ENCODE results near the gene CORO2A. TPM values are rescaled to one million over a fixed set of nuclear protein-coding genes. Genes with fewer than 3 reads are reported as not detected.
"Not testable (repeated sequence)": the region's sequence is repeated elsewhere in the genome, so short reads cannot be mapped to it uniquely, and the experiment has no call there.

CORO2A gene
- total RNA-seq, 1 donor from 2014 or later = 1.4 TPM

DNA sequence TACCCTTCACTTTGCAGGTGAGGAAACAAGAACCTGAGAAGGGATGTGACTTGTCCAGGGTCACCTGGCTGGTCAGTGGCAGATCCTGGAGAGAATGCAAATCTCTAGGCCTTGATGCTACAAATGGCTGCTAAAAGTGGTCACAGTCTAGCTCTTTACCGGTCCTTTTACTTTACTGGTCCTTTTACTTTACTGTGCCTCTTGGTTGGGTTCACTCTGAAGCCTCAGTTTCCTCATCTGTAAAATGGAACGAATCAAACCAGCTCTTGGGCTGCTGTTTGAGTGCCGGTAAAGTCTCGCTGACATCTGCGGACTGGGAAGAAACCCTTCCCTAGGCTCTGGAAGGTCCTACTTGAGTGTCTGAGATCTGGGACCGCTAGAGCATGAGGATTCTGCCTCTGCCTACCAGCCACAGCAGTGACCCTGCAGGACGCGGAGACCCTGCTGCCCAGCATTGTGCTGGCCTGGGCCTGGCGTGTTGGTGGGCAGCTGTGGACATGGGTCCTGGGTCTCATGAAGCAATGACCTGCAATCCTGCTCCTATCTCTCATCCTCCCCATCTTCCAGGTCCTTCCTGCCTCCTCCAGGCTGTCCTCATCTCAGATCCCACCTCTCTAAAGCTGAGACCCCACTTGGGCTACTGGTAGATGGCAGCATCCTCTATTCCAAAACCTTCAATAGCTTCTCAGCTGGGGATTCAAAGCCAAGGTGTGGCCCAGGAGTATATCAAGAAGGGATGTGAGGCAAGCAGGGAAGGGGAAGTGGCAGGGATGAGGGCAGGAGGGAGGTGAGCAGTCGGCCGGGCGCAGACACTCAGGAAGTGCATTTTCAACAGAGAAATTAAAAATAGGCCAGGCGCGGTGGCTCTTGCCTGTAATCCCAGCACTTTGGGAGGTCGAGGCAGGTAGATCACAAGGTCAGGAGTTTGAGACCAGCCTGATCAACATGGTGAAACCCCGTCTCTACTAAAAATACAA, 13.3 kb downstream of the CORO2A start:
- Mint-ChIP-seq H3K36me3 (ENCODE audit: low read depth) (no peaks in the 10 kb centered on the region), H3K4me3 (no peak overlapping the region), H3K27me3 (no peaks in the 10 kb centered on the region), H3K9me3 (no peaks in the 10 kb centered on the region), H3K27ac (no peak overlapping the region), H3K4me1 (no peaks in the 10 kb centered on the region)
- intact Hi-C loops (cut with micrococcal nuclease) = no loop called here
- DNase-seq = no peak

DNA sequence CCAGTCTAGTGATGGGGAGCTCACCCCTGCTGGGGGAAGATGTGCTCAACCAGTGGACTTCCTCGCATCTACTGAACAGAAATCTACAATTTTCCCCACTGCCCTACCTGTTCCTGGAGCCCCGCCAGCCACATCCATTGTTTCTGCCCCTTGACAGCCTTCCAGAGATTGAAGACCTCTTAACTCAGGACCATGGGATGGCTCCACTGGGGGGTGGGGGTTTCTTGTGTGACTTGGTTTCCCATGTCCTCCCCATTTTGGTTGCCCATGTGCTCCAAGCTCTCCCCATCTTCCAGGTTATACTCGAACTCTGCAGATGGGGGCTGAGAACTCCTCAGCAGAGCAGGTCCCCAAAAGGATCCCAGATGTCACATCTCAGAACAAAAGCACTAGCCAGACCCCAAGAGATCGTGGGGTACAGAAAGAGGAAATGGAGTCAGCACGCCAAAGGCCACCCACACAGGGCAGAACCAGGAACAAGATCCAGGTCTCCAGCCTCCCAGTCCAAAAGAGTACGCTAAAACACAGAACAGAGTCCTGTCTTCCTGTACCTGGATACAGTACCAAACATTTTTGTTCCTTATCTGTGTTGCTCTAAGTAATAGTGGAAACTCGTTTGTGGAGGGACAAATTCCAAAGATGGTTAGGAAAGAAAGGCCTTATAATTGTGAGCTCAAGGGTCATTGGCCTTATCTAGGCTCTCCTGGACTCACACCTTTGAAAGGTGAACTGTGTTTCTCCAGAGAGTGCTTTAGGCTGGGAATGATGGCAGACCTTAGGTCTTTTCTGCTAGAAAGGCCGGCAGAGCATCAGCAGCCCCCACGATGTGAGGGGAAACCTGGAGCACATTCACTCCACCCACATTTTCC, 15.8 kb downstream of the CORO2A start:
- H3K36me3 Mint-ChIP-seq (ENCODE audit: low read depth) = no peaks in the 10 kb centered on the region
- no peak for DNase-seq
- H3K27me3 Mint-ChIP-seq = no peaks in the 10 kb centered on the region
- no peaks in the 10 kb centered on the region for H3K4me1 Mint-ChIP-seq
- H3K4me3 Mint-ChIP-seq = no peak overlapping the region
- H3K9me3 Mint-ChIP-seq = no peaks in the 10 kb centered on the region
- H3K27ac Mint-ChIP-seq = no peak overlapping the region
- intact Hi-C loops (cut with micrococcal nuclease) = no loop called here

DNA sequence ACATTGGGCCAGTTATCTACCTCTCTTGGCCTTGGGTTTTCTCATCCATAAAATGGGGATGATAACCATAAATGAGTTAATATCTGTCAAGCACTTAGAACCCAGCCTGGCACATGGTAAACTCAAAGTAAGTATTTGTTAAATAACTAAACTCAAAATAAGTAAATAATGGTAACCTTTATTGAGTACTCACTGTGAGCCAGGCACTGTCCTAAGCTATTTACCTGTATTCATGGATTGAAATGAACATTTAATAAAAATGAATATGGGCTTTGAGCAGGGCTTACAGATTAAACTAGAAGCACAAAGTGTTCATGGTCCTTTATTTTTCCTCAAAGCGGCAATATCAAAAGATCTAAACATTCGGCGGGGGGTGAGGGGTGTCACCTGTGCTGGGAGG, 16.7 kb downstream of the CORO2A start:
- H3K36me3 Mint-ChIP-seq (ENCODE audit: low read depth) = no peaks in the 10 kb centered on the region
- no peaks in the 10 kb centered on the region for H3K27me3 Mint-ChIP-seq
- H3K27ac Mint-ChIP-seq = no peak overlapping the region
- DNase-seq = no peak
- no peaks in the 10 kb centered on the region for H3K4me1 Mint-ChIP-seq
- no peaks in the 10 kb centered on the region for H3K9me3 Mint-ChIP-seq
- intact Hi-C loops (cut with micrococcal nuclease) = no loop called here
- no peak overlapping the region for H3K4me3 Mint-ChIP-seq

DNA sequence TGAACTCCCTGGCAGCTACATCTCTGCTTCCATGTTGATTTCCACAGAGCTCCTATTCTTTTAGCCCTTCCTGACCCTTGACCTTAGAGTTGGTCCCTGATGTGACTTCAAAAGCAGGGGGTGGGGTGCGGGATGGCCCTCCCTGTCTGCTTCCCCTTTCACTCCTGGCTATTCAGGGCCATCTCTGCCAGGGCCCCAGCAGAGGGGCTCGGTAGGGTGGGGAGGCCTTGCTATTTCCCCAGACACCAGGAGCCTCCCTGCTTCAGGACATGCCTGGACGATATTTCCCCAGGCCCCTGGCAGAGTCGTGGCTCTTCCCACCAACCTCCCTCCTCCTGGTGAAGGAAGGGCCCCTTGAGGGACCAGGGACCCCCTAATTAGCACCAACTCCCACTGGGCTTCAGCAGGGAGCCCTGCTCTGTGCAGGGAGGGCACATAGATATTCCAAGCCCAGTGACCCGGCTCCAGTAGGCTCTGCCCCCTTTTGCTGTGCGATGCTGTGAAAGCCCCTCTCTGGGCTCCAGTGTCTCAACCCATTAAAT, 17.3 kb downstream of the CORO2A start:
- intact Hi-C loops (cut with micrococcal nuclease) = no loop called here
- no peak overlapping the region for H3K4me3 Mint-ChIP-seq
- H3K9me3 Mint-ChIP-seq = no peaks in the 10 kb centered on the region
- peaks cover under 1% of the 10 kb centered on the region for H3K4me1 Mint-ChIP-seq
- DNase-seq = no peak
- no peak overlapping the region for H3K27ac Mint-ChIP-seq
- no peaks in the 10 kb centered on the region for H3K36me3 Mint-ChIP-seq (ENCODE audit: low read depth)
- H3K27me3 Mint-ChIP-seq = no peaks in the 10 kb centered on the region

DNA sequence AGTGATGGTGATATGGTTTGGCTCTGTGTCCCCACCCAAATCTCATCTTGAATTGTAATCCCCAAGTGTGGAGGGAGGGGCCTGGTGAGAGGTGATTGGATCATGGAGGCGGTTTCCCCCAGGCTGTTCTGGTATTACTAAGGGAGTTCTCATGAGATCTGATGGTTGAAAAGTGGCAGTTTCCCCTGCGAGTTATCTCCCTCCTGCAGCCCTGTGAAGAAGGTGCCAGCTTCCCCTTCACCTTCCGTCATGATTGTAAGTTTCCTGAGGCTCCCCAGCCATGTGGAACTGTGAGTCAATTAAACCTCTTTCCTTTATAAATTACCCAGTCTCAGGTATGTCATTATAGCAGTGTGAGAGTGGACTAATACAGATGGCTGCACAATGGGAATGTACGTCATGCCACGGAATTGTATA, 17.9 kb downstream of the CORO2A start:
- H3K27me3 Mint-ChIP-seq; intact Hi-C loops (cut with micrococcal nuclease); H3K9me3 Mint-ChIP-seq; H3K36me3 Mint-ChIP-seq (ENCODE audit: low read depth); H3K4me3 Mint-ChIP-seq; H3K4me1 Mint-ChIP-seq; H3K27ac Mint-ChIP-seq; DNase-seq: not testable (repeated sequence)

DNA sequence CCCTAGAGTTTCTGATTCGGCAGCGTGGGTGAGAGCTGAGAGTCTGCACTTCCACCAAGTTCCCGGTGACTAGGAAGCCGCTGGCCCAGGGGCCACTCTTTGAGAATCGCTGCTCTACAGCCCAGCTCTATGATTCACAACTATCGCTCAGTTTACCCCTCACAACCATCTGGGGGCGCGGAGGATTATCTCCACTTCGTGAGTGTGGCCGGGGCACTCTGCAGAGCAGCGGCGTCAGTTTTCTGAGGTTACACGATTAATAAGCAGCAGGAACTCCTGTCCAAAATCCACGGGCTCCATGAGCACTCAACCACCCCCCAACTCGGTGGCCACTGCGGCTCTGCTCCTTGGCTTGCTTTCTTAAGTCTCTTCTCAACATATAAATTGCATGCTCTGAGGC, 19.3 kb downstream of the CORO2A start:
- no peak overlapping the region for H3K27ac Mint-ChIP-seq
- no peaks in the 10 kb centered on the region for H3K36me3 Mint-ChIP-seq (ENCODE audit: low read depth)
- no peaks in the 10 kb centered on the region for H3K27me3 Mint-ChIP-seq
- no peak for DNase-seq
- H3K4me1 Mint-ChIP-seq = peaks cover 12% of the 10 kb centered on the region
- no peaks in the 10 kb centered on the region for H3K9me3 Mint-ChIP-seq
- no peak overlapping the region for H3K4me3 Mint-ChIP-seq
- intact Hi-C loops (cut with micrococcal nuclease) = no loop called here

DNA sequence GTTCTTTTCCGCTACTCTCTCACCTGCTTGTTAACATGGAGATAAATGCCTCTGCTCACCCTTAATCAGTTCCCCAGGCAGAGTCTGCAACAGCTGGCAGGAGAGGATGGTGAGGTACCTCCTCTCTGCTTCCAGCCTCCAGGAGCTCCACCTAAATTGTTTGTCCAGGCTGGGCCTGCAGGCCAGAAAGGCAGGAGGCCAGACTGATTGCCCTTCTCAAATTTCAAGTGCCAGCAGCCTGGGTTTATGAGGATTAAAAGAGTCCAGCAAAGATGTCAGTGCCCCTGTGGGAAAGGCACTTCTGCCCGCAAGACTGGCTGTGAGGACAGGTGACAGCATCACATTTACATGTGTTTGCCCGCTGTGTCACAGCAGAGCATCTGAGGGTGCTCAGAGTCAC, 19.8 kb downstream of the CORO2A start:
- H3K4me3 Mint-ChIP-seq = no peak overlapping the region
- H3K4me1 Mint-ChIP-seq = peaks cover 12% of the 10 kb centered on the region
- no peaks in the 10 kb centered on the region for H3K27me3 Mint-ChIP-seq
- no peaks in the 10 kb centered on the region for H3K36me3 Mint-ChIP-seq (ENCODE audit: low read depth)
- H3K27ac Mint-ChIP-seq = no peak overlapping the region
- DNase-seq = no peak
- intact Hi-C loops (cut with micrococcal nuclease) = no loop called here
- no peaks in the 10 kb centered on the region for H3K9me3 Mint-ChIP-seq

DNA sequence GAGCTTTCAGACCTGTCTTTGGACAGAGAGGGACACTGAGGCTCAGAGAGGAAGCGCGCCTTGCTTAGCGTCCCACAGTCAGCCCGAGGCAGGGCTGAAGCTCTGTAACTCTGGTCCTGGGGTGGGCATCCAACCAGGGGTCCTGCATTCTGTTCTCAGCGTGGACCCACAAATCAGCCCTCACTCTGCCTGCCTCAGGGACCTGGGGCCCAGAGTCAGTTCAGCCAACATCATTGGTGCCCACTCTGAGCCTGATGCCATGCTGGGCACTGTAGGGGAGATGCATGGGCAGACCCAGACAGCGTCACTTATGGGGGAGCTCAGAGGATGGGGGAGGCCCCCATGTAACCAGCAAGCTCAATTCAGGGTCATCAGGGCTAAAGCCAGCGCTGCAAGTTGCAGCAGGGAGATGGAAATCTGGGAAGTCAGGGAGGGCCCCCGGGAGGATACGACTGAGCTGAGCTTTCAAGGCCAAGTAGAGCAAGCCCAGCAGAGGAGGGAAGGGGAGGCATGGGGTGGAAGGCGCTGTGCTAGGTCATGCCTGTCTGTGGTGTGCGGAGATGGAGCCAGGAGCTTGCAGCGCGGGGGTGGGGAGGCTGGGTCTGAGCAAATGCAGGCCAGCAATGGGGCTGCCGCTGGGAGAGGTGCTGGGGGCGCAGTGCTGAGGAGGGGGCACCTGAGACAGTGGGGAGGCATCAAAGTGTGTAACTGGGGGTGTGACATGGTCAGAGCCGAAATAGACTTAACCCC, 21.1 kb downstream of the CORO2A start:
- intact Hi-C loops (cut with micrococcal nuclease) = no loop called here
- Mint-ChIP-seq H3K9me3 (no peaks in the 10 kb centered on the region), H3K4me3 (no peak overlapping the region), H3K4me1 (peaks cover 12% of the 10 kb centered on the region), H3K27me3 (no peaks in the 10 kb centered on the region), H3K27ac (no peak overlapping the region), H3K36me3 (ENCODE audit: low read depth) (no peaks in the 10 kb centered on the region)
- DNase-seq = no peak

DNA sequence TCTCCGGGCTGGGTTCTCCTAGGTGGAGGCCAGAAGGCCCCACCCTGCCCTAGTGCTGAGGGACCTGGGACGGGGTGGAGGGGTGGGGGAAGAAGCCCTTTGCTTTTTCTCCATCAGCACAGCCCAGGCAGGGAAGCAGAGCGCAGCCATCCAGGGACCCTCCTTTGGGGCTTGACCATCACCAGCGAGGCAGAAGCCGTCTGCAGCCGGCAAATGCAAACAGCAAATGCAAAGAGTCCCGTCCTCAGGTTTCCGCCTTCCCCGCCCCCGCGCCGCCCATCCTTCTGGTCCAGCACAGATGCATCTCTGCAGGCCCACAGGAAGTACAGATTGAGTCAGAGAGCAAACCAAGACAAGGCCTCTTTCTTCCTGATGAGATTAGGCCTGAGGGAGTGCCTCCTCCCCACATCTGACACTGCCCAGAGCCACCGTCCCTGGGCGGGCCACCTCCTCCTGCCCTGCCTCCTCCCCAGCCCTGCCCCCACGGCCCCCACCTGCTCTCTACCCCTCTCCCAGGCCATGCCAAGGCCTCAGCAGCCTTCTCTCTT, 23.4 kb downstream of the CORO2A start:
- peaks cover 12% of the 10 kb centered on the region for H3K4me1 Mint-ChIP-seq
- DNase-seq = no peak
- no peaks in the 10 kb centered on the region for H3K9me3 Mint-ChIP-seq
- intact Hi-C loops (cut with micrococcal nuclease) = no loop called here
- H3K4me3 Mint-ChIP-seq = no peak overlapping the region
- H3K36me3 Mint-ChIP-seq (ENCODE audit: low read depth) = no peaks in the 10 kb centered on the region
- no peaks in the 10 kb centered on the region for H3K27me3 Mint-ChIP-seq
- no peak overlapping the region for H3K27ac Mint-ChIP-seq

DNA sequence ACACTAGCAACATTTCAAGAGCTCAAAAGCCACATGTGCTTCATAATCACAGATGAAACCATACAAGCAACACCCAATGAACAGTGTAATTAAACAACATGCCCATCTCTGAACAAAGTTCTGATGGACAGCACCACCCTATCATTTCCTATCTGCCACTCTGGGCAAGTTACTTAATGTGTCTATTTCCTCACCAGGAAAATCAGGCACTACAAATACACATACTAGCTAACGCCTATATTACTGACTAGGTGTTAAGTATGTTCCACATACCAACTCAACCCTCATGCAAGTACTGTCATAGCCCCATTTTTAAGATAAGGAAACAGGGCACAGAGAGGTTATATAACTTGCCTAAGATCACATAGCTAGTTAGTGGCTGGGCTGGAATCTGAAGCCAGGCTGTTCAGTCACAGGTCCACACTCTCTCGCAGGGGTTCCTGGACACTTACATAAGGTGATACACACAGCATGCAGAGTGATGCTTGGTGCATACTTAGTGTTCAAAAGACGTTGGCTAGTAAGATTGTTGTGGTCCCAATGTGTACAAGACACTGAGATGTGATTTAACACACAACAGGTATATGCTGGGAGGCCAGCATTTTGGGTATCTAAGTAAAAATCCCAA, 24.2 kb downstream of the CORO2A start:
- peaks cover 14% of the 10 kb centered on the region for H3K4me1 Mint-ChIP-seq
- DNase-seq = no peak
- H3K9me3 Mint-ChIP-seq = no peaks in the 10 kb centered on the region
- no peaks in the 10 kb centered on the region for H3K36me3 Mint-ChIP-seq (ENCODE audit: low read depth)
- no peak overlapping the region for H3K4me3 Mint-ChIP-seq
- no peak overlapping the region for H3K27ac Mint-ChIP-seq
- intact Hi-C loops (cut with micrococcal nuclease) = no loop called here
- no peaks in the 10 kb centered on the region for H3K27me3 Mint-ChIP-seq

DNA sequence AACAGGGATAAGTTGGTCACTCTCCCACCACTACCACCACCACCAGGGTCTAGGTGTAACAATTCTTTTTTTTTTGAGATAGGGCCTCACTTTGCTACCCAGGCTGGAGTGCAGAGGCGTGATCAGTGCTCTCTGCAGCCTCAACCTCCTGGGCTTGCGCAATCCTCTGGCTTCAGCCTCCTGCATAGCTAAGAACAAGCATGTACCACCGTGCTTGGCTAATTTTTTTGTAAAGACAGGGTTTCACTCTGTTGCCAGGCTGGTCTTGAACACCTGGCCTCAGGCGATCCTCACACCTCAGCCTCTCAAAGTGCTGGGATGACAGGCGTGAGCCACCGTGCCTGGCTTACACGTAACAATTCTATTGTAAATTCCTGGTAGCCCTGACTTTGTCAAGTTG, 27.5 kb downstream of the CORO2A start:
- no peaks in the 10 kb centered on the region for H3K9me3 Mint-ChIP-seq

DNA sequence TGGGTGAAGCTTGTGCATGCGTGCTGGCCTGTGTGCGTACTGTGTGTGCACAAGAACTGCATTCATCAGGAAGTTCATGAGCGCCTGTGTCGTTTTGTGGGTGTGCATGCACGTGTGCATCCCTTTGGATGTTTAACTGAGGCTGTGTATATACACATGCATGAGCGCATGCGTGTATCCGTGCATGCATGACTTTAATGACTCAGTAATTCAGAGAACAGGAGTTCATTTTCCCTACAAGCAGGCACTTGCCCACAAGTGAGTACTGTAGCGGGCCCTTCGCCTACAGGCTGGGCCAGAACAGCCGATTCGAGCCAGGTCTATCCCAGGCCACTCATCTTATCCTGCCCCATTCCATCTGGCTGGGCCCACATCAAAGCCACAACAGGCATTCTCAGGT, 29.8 kb downstream of the CORO2A start:
- Mint-ChIP-seq H3K27ac (no peak overlapping the region), H3K9me3 (no peaks in the 10 kb centered on the region), H3K27me3 (no peaks in the 10 kb centered on the region), H3K36me3 (ENCODE audit: low read depth) (no peaks in the 10 kb centered on the region), H3K4me3 (no peak overlapping the region), H3K4me1 (peaks cover 6% of the 10 kb centered on the region)
- no peak for DNase-seq
- intact Hi-C loops (cut with micrococcal nuclease) = no loop called here

More for the DNA sequence above, 27.5 kb downstream of the CORO2A start:
- Mint-ChIP-seq H3K27me3 (no peaks in the 10 kb centered on the region), H3K4me1 (peaks cover 12% of the 10 kb centered on the region), H3K27ac (no peak overlapping the region), H3K36me3 (ENCODE audit: low read depth) (no peaks in the 10 kb centered on the region), H3K4me3 (no peak overlapping the region)
- DNase-seq = no peak
- intact Hi-C loops (cut with micrococcal nuclease) = no loop called here

DNA sequence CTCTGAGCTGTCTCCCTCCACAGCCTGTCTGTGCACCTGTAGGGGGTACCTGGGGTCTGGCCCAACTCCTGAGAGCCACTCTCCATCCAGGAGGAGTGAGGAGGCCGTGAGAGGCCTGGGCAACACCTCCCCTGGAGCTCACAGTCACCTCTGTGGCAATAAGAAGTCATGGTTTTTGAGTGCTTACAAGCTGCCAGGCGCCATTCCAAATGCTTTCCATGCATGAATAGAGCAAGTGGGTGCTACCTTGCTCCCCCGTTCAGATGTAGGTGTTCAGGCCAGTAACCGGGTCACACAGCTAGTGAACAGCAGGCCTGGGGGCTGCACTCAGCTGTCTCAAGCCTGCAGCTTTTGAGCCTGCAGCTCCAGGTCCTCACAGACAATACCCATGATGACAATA, 30.6 kb downstream of the CORO2A start:
- H3K9me3 Mint-ChIP-seq = no peaks in the 10 kb centered on the region
- no peak overlapping the region for H3K27ac Mint-ChIP-seq
- no peak for DNase-seq
- H3K4me1 Mint-ChIP-seq = peaks cover 6% of the 10 kb centered on the region
- no peaks in the 10 kb centered on the region for H3K36me3 Mint-ChIP-seq (ENCODE audit: low read depth)
- intact Hi-C loops (cut with micrococcal nuclease) = no loop called here
- H3K27me3 Mint-ChIP-seq = no peaks in the 10 kb centered on the region
- no peak overlapping the region for H3K4me3 Mint-ChIP-seq

All from activated CD4-positive, alpha-beta T cell treated with anti-CD3 and anti-CD28 coated beads, Interleukin-2, amount 10 ng/mL, durations not matched to agents 24 days and 14 days (primary cell).